NCI-H1105 treated with DMSO at 0.1 percent for 48 hours (cell line): ENCODE results near the gene SHROOM1.

Experiments
- DNase-seq: peaks from one replicate; lab custom pipeline; 2025; lab: John Stamatoyannopoulos, UW

The SHROOM1 gene

DNA sequence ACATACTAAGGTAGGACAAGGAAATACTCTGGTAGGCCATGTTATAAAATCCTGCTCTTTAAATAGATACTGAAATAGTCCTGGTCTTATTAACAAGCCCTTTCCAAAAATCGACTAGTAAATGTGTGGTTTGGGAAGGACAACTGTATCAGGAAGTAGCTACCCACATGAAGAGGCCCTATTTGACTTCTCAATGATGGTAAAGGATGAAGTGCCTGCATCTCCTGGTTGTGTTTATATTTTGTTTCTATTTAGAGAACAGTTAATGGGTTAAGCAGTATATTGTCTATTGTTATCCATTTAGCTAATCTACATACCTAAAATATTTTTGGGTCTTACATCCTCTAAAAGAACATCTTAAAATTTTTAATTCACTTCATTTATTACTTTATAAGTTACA lies 23.3 kb upstream of the SHROOM1 start:
- no peak for DNase-seq

DNA sequence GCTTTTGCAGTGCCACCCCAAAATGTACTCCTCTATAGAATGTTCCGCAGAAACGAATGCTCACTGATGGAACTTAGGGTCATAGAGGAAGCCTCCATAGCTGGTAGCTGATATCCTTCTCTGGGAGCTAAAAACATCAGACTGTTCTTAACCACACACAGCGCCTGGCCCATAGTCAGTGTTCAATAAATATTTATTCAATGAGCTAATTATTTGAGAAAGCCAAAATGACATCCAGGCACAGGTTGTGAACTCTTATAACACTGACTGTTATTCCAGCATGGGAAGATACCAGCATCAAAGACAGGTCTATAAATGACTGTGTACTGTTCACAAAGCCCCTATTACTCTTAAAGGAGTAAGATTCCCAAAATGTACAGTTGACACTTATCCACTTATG lies 22.9 kb upstream of the SHROOM1 start:
- no peak for DNase-seq

DNA sequence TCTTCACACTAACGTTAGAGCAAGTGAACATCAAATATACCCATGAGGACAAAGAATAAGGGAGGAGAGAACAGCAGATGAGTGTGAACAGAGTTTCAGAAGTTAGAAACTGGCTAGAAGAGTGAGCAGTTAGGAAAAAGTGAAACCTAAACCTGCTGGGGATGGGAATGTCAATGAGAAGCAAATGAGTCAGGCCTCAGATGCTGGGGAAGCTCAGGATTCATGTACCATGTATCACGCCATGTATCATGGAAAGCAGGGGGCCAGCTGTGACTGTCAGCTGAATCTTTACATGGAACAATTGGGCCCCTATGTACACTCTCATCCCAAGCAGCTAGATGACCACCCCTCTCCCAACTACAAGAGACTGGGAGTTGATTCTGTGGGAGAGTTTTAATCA lies 19.6 kb upstream of the SHROOM1 start:
- no peak for DNase-seq

DNA sequence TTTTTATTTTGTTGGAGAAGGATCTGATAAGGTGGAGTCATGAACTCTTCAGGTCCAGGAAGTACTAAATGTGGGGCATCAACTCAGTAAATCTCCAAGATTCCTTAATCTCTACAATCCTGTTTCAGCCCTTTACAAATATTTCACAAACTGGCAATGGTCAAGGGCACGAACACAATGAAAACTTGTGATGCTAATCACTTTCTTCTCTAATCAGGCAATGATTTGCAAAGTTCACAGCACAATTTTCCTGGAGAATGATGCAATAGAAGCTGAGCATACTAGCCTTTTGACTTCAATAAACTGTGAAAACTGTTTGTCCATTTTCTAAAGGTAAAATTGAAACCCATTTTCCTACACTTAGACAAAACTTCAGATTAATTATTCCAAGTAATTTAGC lies 18.9 kb upstream of the SHROOM1 start:
- no peak for DNase-seq

DNA sequence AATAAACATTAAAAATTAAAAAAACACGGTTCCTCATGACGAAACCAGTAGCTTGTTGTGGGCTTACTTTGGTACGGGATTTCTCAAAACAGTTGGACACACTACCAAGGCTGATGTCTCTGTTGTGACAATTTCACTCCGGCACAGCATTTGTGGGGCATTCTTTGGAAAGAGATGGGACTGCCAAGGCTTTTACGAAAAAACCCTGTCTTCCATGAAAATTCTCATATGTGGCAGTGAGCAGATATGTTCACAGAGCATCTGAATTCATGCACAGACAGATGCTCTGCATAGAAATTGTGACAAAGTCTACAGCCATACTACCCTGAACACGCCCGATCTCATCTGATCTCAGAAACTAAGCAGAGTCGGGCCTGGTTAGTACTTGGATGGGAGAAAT lies 17.8 kb upstream of the SHROOM1 start:
- no peak for DNase-seq

DNA sequence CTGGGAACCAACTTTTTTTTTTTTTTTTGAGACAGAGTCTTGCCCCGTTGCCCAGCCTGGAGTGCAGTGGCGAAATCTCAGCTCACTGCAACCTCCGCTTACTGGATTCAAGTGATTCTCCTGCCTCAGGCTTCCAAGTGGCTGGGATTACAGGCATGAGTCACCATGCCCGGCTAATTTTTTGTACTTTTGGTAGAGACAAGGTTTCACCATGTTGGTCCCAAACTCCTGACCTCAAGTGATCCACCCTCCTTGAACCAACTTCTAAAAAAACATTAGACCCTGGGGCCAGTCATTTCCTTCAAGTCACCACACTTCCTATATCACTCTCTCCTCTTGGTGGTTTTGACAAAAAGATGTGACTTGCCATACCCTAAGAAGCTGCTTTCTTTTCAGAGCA lies 10.9 kb upstream of the SHROOM1 start:
- no peak for DNase-seq

DNA sequence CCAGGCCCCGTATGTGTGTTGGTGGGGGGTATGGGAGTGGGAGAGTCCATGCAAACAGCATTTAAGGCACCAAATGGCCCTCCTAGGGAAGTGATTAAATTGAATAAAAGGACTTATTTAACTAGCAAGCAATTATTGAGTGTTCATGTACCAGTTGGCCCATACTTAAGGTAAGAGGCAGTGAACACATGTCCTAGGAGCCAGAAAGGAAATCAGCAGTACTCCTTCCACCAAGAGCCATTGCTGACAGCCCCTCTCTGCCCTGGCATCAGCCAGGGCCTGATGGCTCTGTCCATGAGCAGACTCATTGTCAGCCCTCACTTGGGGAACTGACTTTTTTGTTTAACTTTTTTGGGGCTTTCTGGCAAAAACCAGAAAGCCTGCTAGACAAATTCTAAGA lies 10.4 kb upstream of the SHROOM1 start:
- no peak for DNase-seq

DNA sequence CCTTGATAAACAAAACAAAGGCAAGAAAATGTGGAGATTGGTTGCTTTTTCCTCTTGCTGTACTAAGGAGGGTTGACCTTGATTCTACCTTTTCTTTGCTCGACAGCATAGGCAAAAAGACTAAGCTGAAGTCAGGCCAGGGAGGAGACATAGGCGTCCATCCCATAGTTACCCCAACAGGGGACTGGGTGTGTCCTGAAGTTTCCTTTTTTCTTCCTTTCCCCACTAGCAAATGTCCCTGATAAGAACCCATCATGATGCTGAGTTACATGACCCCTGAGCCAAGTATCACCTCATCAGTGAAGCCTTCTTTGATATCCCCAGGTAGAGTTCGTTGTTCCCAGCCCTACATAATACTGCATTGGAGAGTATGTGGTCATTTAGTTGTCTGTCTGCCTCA lies 9.9 kb upstream of the SHROOM1 start:
- DNase-seq: no peak

DNA sequence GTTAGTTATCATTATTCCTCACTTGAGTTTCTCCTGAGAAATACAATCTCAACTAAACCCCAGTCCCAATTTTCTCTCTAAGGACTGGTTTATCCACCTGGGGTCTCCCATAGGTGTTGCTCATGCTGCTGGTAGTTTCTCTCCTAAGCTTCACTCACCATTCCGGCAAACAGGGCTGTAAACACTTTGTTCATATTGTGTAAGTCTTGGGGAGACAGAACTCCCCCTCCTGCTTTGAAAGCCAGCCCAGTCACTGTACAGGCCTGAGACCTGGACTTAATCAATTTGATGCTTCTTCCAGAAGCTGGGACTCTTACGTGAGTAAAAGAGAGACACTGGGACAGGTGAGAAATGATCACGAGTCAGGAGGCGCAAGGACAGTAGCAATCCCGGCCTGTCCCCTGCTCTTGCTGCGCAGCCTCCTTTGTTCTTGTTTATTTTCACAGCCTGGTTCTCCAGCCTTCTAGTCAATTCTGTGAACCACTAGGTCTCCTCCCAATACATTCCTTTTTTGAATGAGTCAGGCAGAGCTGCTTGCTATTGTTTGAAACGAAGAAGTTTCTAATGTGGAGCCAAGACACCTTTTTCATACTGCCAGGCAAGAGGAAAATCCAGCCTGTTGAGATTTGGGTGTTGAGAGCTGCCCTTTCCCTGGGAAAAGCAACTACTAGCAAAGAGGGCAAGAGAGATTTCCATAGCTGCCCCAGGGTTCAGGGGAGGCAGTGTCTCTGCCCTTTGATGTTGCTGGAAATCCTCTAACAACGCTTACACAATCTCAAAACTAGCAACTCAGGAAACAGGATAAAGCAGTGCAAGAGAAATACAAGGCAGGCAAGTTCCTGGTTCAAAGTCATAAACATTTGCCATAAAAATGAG lies 9.2 kb upstream of the SHROOM1 start:
- no peak for DNase-seq

DNA sequence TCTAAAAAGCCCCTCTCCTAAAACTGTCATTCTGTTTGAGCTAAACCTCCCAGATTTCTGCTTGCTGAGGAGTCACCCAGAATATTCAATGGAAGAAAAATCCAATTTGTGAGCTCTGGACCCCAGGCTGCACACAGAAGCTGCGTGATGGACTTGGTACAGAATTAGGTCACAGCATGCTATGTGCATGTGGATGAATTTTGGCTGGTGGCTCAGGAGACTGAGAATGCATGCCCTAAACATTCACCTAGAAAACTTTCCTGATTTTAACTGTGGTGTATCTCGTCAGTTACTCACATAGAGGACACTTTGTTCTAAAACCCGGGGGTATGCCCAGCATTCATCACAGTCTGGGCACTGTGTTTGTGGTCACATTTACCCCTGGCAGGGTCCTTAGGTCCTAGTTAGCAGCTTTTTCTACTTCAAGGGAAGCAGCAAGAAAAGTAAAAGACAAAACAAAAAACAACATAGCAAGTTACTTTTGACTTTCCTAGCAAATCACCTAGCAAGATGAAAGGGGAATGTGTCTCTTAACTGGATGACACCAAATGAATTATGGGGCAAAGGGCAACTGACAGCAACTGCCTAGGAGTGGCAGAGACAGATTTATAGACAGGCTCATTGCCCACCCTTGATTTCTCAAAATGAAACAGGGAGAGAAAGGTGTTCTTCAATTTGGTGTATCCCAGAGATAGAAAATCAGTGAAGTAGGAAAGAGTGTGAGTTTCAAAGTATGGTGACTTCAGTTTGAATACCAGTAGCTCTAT lies 8.3 kb upstream of the SHROOM1 start:
- DNase-seq: no peak

DNA sequence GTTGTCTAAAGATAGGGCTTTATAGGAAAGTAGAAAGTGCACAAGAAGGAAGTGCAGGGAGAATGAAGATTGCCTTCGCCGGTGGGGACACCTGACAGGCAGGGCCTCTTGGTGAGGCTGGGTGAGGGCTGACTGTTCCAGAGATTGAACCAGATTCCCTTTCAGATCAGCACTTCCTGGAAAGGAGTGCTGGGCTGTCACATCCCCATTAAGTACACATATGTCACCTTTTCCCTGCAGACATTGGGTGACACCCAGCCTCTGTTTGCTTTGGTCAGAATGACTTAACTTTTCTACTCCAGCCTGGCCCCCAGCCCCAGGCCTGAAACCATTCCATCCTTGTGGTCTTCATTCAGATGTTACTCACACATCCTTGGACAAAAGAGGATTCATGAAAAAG lies 7.4 kb upstream of the SHROOM1 start:
- no peak for DNase-seq

DNA sequence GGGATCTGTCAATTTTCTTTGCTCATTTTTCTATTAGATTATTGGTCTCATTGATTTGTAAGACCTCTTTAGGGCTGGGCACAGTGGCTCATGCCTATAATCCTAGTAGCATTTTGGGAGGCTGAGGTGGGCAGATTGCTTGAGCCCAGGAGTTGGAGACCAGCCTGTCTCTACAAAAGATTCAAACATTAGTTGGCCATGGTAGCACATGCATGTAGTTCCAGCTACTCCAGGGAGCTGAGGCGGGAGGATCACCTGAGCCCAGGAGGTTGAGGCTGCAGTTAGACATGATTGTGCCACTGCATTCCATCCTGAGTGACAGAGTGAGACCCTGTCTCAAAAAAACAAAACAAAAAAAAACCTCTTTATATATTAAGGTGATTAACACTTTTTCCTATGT lies 6.4 kb upstream of the SHROOM1 start:
- no peak for DNase-seq

DNA sequence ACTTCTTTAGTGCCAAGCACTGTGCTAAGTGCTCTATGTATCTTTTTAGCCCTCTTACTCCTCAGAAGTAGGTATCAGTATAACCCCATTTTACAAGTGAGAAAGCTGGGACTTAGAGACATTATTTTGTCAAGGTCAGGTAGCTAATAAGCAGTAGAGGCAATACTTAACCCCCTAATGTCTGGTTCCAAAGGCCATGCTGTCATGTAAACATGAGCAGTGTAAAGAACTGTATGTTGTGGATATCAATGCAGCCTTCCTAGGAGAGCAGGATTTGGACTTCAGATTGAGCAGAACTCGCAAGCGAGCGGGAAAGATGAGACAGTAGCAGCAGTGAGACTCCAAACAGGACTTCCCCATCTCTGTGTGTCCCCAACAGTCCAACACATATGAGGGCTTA lies 3.6 kb upstream of the SHROOM1 start:
- no peak for DNase-seq

DNA sequence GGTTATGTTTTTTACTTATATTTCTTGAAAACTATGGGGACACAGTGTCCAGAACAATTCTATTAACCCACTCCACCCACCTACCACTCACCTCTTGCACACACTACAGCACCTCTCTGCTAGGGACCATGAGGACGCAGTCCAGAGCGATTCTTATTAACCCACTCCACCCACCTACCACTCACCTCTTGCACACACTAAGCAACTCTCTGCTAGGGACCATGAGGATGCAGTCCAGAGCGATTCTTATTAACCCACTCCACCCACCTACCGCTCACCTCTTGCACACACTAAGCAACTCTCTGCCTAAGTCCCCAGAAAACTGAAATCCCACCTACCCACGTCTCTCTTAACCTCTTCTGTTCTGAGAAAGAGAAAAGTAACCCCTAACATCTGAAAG lies 2.2 kb upstream of the SHROOM1 start:
- DNase-seq: no peak

DNA sequence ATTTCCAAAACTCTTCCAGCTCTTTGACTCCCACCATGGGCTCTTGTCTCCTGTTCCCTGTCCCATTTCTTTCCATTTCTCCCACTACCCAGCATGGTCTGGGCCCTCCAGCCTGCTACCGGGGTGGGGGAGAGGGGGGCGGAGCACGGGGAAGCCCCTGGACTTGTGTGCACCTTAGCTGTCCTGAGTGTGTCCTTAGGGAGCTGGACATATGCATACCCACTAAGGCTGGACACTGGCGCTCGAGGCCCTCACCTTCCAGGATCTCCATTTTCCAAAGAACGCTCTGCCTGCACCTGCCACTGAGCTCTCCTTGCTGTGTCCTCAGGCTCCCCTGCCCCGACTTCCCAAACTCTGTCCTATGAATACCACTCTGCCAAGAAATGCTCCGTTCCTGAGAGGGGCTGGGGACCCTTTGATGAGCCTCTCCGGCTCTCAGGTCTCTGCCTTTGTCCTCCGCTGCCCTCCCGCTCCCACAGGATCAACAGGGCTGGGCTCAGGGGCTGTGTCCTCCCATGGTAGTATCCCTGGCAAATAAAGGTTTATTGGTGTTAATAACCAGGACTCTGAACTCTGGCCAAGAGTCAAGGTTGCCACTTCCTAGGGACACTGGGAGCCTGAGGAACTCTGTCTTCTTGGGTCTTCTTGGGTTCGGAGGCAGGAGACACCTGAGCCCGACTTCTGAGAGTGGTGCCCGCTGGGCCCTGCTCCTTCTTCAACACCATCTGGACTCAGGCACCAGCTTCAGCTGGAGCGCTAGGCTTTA lies 831 bp upstream of the SHROOM1 start:
- DNase-seq: no peak

DNA sequence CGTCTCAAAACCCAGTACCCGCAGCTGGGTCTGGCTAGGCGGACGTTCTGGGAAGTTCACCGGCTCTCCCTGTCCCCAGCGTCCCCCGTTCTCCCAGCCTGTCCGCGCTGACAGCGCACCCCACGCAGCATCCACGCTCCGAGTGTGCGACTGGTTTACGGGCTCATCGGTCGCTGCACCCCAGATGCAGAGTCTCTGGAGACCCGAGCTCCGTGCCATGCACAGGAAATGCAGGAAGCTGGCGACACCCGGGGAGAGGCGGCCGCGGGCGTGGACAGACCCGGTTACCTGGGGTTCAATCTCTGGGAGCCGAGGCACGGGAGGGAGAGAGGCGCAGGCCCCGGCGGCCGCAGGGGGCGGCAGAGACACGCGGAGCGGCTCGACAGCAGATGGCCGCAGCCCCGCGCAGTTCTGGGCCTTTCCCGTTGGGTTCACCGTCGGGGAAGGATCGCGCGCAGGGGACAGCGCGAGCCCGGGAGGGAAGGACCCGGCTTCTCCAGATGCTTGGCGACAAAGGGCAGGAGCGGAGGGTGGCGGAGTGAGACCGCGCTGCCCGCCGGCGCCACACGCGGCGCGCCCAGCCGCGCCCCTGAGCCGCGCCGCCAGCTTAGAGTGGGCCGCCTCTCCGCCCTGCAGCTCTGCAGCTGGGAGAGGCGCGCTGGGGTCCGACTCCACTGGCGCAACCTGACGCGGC lies 558 bp downstream of the SHROOM1 start:
- DNase-seq: peak; percentile 41

DNA sequence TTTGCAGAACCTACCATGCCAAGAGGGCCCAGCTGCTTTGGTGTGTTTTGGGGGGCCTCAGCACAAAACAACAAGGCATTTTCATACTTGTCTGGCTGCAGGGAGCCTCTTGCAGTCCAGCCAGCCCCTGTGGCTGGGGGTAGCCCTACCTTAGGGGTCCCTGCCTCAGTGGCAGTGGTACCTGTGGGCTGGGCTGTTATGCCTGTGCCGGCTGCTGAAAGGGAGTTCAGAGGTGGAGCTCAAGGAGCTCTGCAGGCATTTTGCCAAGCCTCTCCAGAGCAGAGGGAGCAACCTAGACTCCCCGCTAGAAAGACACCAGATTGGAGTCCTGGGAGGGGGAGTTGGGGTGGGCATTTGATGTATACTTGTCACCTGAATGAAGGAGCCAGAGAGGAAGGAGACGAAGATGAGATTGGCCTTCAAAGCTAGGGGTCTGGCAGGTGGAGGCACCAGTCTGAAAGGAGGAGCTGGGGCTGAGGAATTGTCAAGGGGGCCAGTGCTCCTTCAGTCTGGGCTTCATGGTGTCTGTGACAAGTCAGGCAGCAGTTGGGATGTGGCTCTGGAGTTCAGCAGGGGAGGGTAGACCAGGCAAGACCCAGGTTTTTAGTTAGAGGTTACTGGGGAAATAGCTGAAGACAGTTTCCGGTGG lies 1.5 kb downstream of the SHROOM1 start:
- DNase-seq: no peak

DNA sequence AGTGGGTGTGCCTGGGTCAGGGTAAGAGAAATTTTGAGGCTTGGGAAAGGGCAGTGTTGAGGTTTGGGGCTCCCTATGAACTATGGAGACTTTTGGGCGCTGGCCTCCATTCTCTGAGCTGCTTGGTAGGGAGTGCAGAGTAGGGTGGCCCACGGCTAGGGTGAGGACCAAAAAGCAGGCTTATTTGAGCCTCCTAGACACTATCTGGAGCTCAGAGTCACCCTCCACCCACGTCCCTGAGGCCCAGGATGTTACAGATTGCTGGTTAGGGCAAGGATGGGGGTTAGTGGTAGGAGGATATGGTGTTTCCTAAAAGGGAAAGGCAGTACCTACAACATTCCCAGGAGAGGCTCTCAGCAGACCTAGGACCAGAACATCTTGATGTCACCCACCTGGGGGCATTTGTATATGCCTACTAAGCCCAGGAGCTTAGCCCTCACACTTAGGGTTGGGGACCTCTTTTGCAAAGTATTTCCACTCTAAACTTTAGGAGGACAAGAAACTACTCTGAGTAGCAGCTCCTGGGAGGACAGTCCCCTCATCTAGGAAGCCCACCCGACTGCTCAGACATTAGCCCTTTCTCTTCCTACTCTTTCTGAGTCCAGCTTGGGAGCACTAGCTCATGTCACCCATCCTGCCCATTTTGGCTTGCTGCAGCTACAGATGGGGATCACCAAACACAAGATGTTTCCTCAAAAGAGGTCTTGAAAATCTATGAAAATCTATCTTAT lies 2.3 kb downstream of the SHROOM1 start:
- no peak for DNase-seq

DNA sequence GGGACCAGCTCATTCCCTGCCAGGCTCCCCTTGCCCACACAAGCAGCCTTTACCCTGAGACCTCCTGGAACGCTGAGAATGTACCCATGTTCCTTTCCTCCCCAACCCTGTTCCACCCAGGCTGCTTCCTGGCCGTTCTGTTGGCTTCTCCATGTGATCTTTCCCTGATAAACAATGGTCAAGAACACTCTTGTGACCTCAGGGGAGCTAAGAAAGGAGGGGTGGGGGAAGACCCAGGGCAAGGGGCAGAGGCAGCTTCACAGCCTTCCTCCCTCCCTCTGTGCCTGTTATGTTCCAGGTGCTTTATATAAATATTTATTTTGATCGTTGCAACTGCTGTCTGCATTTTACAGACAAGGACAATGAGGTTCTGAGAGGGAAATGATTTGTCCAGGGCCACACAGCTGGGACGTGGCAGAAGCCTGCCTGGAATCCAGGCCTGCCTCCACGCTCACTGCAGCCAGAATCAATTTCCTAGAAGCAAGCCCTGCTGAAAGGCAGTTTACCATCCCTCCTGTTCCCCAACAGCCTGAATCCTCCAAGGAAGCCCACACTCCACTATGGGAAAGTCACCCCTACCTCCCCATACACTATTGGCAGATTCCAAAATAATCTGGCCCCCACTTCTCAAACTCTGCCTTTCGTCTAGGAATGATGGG lies 3.9 kb downstream of the SHROOM1 start:
- no peak for DNase-seq

DNA sequence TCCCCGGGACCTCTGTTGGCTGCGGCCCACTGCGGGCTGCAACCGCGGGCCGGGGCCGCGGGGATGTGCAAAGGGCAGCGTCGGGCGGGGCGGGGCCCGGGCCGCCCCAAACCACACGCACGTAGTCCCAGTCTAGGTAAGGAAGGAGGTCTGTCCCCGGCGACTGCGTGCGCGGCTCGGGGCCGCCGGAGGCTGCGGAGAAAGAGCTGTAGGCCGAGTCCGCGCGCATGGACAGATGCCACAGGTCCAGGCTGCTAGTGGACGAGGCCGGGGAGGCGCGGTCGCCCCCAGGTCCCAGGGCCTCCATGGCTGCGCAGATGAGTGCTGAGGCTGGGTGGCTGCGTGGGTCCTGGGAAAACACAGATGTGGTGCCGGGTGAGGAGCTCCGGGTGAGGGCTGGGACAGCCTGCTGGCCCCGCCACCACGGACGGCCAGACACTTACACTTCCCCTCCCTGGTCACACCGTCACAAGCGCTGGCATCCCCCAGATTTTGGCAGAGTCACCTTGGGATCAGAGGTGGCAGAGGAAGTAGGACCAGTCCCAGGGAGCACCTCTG lies 4.5 kb downstream of the SHROOM1 start:
- no peak for DNase-seq
